GM19397 (cell line): ENCODE data around the gene DLGAP1.

Experiments used
- ATAC-seq: cut with Tn5 transposase; IDR thresholded peaks from one replicate; pipeline ENCODE4 v1.9.1; 2021; ENCODE audit warnings: mild to moderate bottlenecking, moderate library complexity; ENCODE audit not compliant: unreplicated experiment

The DLGAP1 gene

GRCh38 chr18:4245456-4245855, 209.7 kb downstream of the DLGAP1 start:
- ATAC-seq, result no peak

DNA sequence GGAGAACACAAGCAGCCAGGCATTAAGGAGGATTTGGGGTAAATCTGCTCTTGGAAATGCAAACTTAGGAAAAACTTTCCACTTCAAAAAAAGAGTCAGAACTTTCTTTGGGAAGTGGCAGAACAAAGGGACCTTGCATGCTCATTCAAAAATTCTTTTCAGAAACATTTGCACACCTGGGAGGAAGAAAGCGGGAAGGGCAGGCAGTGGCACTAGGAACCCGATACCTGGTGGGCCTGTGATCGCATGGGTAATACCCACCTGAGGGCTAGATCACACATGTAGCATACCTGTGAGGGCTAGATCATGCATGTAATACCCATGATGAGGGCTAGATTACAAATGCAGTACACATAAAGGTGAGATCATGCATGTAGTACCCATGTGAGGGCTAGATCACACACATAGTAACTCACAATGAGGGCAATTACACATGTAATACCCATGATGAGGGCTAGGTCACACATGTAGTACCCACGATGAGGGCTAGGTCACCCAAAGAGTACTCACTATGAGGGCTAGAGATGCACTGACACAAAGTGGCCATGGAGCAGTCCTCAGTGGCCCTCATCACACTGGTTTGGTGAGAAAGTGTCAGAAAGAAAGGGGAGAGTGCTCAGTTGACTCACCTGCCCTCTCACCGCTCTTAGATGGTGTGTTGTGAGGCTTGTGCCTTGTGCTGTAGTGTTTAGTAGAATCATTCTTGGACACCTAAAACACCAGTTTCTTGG, 212.5 kb downstream of the DLGAP1 start:
- no peak for ATAC-seq

DNA sequence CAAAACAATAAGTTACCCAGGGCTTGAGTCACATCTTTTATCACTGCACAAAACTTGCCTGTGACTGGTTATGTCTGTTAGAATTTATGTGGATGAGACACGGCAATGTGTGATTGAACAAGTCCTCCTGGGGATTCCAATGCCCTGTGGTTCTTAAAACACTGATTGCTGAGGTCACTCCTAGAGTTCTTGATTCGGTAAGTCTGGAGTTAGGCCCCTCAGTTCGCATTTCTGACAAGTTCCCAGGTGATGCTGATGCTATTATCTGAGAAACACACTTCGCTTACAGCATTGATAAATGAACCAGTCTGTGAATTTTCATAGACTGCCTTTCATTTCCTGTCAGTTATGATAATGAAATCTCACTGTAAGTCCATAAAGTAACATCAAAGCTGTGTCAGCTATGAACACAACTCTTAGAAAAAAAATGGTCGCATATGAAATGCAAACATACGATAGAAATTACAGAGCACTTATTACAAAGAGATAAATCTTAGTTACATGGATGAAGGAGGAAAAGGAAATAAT, 214.0 kb downstream of the DLGAP1 start:
- ATAC-seq, result no peak

DNA sequence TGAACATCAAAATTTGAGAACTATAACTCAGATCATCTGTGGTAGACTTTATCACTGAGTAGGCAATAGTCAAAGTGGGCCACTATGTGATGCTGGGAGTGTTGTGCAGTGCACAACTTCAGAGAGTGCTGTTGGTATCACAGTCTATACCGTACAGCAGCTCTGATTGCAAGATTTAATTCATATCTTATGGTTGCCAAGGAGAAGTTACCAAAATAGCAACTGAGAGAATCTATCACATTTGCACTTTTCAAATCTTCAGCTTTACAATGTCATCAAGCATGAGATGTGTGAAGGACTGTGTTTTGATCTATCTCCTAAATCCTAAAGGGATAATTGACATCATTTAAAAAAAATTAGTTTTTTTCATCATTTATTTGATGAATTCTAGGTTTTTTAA, 216.1 kb downstream of the DLGAP1 start:
- ATAC-seq, result no peak

DNA sequence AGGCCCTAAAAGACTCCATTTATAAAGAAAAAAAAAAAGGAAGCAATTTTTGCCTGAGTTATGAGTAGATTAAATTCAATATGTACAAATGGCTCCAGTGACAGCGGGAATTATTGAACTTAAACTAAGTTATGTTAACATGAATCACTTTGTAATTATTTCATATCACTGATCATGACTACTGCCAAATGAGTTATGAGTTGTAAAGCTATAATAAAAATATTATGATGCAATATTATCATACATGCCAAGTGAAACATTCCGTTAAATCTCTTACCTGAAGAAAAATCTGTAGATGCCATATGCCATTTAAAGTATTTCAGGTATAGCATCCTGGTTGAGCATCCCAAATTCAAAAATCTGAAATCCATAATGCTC, 217.5 kb downstream of the DLGAP1 start:
- ATAC-seq, result no peak

- ATAC-seq, result no peak
Observed at GRCh38 chr18:4236940-4237663, 218.0 kb downstream of the DLGAP1 start.

DNA sequence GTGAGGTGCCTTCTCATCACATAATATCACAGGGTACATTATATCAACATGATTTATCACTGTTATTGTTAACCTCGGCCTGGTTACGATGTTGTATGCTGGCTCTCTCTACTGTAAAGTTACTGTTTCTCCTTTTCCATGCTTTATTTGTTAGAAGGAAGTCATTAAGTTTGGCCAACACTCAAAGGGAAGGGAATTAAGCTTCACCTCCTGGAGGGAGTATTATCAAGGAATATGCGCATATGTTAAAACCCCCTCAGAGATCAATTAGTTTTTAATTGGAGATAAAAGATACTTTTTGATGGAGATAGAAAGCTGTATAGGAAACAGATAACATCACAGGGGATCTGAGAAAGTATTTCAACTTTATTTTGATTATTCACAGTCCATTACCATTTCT, 221.6 kb downstream of the DLGAP1 start:
- no peak for ATAC-seq

- ATAC-seq, result no peak
Observed at GRCh38 chr18:4232656-4233055, 222.5 kb downstream of the DLGAP1 start.

DNA sequence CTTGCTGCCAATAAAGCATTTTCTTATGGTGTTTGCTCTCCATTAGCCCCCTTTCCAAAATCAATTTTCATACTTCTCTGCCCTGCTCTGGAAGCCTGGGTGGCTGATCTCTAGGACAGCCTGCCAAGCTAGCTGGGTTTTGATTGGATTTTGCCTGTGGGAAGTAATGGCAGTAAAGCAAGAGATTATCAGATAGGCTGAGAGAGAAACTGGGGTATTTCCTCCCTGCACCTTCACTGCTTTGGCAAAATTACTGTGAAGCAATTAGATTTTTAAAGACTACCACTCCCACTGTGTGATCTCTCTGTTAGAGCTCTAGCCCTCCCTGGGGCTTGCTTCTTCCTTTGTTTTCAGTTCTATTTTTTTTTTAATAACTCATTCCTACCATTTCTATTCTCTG, 223.8 kb downstream of the DLGAP1 start:
- ATAC-seq, result no peak

DNA sequence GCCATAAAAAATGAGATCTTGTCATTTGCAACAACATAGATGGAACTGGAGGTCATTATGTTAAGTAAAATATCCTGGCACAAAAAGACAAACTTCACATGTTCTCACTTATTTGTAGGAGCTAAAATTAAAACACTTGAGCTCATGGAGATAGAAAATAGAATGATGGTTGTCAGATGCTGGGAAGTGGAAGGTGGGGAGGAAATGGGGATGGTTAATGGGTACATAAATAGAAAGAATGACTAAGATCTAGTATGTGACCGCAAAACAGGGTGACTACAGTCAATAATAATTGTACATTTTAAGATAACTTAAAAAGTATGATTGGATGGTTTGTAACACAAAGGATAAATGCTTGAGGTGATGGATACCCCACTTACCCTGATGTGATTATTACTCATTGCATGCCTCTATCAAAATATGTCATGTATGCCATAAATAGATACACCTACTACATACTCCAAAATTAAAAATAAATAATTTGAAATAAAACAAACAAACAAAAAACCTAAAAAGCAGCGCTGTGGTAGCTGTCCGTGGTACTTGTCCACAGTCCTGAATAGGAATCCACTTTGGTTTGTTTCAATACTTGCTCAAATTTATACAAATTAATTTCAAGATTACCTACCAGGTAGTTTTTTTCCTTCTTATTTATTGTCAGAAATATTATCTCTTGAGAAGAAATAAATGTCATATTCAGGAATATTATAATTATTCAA, 224.5 kb downstream of the DLGAP1 start:
- ATAC-seq, result no peak

DNA sequence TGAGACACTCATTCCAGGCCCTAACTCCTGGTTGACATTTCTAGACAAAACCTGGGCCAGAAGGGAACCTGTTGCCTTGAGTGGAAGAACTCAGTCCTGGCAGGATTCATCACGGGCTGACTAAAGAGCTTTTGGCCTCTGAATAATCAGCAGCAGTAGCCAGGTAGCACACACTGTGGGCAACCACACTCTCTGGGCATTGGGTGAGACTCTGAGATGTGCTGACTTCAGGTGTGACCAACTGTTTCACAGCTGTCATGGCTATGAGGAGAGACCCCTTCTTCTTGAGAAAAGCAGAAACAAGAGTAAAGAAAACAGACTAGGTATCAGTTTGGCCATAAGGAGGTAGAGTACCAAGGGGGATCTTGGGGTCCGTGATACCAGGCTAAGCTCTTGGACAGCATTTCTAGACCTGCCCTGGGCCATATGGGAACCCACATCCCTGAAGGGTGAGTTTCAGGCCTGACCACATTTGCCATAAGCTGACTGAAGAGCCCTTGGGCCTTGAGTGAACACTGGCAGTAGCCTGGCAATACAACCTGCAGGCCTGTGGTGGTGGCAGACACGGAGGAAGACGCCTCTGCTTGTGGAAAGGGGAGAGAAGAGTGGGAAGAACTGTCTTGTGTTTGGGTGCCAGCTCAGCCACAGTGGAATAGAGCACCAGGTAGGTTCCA, 230.9 kb downstream of the DLGAP1 start:
- ATAC-seq, result no peak

DNA sequence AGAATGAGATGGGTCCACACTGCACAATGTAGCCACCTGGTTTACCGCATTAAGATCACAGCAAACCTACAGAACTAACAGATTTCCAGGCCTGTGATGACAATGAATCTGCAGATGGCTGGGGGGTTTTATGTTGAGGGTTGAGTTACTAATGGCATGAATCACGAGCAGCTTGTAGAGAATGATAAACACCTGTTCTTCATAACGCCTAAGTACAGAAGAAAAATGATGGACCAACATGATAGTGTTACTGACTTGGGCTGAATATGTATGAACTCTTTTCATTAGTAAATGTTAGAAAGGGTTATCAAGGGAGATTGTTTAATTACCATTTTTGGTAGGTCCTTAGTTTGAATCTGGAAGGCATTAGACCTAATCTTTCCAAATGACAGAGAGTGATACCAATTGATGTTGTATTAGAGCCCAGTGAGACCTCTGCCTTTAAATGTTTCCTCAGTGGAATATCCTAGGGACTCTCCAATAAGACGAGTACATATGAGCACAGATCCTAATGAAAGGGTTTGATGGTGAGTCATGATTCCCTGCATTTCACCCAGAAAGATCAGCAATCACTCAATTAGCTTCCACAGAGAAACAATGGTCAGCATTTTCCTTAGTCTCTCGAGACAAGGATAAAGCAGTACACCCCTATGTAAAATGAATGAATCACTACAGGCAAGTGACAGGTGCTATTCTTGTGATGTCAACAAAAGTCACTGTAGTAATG, 243.8 kb downstream of the DLGAP1 start:
- no peak for ATAC-seq

- ATAC-seq, result no peak
Observed at GRCh38 chr18:4208366-4208765, 246.7 kb downstream of the DLGAP1 start.

DNA sequence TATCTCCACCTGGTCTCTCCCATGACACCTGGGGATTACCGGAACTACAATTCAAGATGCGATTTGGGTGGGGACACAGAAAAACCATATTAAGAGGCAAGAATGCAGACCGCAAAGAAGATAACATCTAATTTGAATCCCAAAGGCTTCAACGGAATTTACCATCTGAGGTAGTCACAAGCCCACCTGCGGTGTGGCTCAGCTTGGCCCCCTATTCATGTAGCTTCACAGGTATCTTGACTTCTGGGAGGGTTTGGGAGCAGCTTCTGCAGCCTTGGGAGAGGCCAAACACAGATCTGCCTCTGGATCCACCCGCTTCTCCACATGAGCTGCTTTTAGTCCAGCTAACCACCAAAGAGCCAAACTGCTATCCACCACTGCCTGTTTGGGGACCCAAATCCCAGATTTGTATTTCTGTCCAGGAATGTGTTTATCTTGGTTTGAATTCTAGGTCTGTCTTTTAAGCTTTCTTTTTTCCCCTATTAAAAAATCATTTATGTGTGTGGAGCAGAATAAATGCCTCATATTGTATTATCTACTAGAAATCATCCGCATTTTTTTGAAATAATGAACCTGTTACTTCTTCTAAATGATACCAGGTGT, 247.6 kb downstream of the DLGAP1 start:
- no peak for ATAC-seq

GRCh38 chr18:4204438-4204720, 250.7 kb downstream of the DLGAP1 start:
- ATAC-seq, result no peak

GRCh38 chr18:4203568-4204437, 251.3 kb downstream of the DLGAP1 start:
- ATAC-seq, result no peak

GRCh38 chr18:4200399-4200798, 254.7 kb downstream of the DLGAP1 start:
- no peak for ATAC-seq

DNA sequence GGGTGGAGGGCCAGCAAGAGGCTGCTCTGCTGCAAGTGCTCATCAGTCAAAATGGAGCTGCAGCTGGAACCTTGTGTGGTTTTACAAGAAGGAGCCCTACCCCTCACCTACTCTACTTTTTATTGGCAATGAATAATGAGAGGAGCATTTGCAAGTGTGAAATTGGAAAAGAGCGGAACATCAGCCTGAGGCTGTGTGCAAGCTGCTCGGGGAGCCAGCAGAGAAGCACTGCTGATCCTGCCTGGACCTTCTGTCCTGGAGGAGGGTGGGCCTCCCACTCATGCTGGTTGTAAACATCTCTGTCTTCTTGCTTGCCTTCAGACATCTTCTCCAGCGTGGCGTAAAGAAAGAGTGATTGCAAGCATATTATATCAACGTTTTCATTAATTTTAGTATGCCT, 256.2 kb downstream of the DLGAP1 start:
- no peak for ATAC-seq

DNA sequence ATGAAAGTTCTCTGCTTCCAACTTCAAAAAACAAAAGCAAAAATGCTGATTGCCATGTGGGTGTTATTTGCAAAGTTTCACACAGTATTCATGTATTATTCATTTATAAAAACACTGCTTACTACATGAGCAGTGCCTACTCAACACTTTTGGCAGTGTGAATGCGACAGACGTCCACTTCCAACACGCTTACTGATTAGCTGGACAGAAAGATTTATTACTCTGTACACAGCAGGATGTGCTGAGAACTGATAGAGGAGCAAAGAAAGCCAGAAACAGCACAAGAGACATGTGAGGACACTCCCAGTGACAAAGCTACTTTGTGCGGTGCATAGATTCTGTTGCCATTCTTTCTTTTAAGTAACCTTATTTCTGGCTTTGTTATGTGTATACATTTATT, 258.8 kb downstream of the DLGAP1 start:
- ATAC-seq, result no peak
